Measurements from ENCODE around the gene RUNX1.
"Not testable (repeated sequence)": the region's sequence is repeated elsewhere in the genome, so short reads cannot be mapped to it uniquely, and the experiment has no call there.

GRCh38 chr21:34993521-34993921 is 55.6 kb downstream of the RUNX1 start:
- TF ChIP-seq FOXM1, ZNF274 (CRISPR knock-in tag; IDR thresholded peaks at IDR 0.05): not testable (repeated sequence)
- TF ChIP-seq, protein P1, sequence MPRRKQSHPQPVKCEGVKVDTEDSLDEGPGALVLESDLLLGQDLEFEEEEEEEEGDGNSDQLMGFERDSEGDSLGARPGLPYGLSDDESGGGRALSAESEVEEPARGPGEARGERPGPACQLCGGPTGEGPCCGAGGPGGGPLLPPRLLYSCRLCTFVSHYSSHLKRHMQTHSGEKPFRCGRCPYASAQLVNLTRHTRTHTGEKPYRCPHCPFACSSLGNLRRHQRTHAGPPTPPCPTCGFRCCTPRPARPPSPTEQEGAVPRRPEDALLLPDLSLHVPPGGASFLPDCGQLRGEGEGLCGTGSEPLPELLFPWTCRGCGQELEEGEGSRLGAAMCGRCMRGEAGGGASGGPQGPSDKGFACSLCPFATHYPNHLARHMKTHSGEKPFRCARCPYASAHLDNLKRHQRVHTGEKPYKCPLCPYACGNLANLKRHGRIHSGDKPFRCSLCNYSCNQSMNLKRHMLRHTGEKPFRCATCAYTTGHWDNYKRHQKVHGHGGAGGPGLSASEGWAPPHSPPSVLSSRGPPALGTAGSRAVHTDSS (CRISPR knock-in tag; conservative IDR thresholded peaks at IDR 0.05) = not testable (repeated sequence)
- TF ChIP-seq, protein P2, sequence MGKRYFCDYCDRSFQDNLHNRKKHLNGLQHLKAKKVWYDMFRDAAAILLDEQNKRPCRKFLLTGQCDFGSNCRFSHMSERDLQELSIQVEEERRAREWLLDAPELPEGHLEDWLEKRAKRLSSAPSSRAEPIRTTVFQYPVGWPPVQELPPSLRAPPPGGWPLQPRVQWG (CRISPR knock-in tag; IDR thresholded peaks at IDR 0.05; ENCODE audit: borderline replicate concordance, low read depth) = not testable (repeated sequence)

All from HepG2 (cell line).